ENCODE measurements around the gene PSMD9.
"Not testable (repeated sequence)": the region's sequence is repeated elsewhere in the genome, so short reads cannot be mapped to it uniquely, and the experiment has no call there.

PSMD9 gene

DNA sequence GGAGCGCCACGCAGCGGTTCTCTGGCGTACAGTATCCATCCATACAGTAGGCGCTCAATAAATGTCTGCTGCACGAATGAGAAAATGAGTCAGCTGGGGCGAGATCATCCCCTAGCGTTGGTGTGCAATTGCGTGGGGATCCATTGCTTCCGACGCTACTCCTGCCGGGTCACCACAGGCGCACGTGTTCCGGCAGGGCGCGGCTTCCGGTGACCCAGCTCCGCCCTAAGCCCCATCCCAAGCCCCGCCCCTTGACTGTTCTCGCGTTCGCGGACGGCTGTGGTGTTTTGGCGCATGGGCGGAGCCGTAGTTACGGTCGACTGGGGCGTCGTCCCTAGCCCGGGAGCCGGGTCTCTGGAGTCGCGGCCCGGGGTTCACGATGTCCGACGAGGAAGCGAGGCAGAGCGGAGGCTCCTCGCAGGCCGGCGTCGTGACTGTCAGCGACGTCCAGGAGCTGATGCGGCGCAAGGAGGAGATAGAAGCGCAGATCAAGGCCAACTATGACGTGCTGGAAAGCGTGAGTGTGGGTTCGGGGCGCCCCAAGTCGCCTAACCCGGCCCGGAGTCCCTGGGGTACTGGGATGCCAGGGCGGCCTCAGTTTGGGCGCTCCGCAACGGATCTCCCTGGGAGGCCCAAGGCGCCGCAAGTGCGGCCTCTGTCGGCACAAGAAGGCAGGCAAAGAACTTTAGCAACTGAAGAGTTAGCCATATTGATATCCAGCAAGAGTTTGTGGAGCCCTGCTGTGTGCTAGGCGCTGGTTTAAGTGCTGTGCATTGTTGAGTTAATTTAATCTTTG is at the start of gene PSMD9:
Gene PSMD9 (plus strand): TSS at position 313 of the 796 bp plus-strand sequence. CDS start 67 bp downstream, at position 380.
- in situ Hi-C loops (cut with MboI; ENCODE audit: low sequenced_read_pairs), result loop anchor here (5.0 to 10.0 kb wide), 2 partner anchors 96 to 194 kb away; partner anchors contain the start of gene RHOF

DNA sequence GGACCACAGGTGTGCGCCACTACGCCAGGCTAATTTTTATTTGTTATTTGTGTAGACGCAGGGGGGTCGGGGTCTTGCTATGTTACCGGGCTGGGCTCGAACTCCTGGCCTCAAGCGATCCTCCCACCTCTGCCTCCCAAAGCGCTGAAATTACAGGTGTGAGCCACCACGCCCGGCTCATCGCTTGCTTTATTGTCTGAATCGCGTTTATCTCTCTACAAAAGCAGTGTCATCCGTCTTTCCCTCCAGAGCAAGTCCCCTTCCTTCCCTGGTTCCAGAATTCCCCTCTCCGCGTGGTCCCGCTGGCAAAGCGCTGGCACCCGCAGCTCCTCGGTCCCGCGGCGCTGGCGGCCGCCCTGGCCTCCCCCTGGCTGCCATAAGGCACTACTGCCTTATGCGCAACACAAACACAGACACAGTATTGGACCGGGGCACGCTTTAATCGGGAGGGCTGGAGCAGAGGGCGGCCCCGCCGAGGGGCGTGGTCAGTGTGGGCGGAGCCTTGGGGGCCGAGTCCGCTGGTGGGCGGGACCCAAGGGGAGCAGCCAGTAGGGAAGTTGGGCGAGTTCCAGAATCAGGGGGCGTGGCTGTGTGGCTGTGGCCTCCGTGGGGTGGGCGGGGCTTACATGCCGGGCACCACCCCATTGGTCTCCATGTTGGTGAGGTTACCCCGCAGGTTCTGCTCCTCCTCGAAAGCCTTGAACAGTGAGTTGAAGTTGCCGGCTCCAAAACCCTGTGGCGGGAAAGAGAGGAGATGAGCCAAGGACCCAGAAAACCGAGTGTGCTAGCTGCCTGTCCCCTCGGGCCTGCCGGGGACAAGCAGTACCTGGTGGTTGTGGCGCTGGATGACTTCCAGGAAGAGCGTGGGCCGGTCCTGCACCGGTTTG is 49.2 kb upstream of the PSMD9 start:
- in situ Hi-C loops (cut with MboI; ENCODE audit: low sequenced_read_pairs), result no loop called here

- in situ Hi-C loops (cut with MboI; ENCODE audit: low sequenced_read_pairs), result no loop called here
Measured at GRCh38 chr12:121839993-121840761, 48.4 kb upstream of the PSMD9 start.

DNA sequence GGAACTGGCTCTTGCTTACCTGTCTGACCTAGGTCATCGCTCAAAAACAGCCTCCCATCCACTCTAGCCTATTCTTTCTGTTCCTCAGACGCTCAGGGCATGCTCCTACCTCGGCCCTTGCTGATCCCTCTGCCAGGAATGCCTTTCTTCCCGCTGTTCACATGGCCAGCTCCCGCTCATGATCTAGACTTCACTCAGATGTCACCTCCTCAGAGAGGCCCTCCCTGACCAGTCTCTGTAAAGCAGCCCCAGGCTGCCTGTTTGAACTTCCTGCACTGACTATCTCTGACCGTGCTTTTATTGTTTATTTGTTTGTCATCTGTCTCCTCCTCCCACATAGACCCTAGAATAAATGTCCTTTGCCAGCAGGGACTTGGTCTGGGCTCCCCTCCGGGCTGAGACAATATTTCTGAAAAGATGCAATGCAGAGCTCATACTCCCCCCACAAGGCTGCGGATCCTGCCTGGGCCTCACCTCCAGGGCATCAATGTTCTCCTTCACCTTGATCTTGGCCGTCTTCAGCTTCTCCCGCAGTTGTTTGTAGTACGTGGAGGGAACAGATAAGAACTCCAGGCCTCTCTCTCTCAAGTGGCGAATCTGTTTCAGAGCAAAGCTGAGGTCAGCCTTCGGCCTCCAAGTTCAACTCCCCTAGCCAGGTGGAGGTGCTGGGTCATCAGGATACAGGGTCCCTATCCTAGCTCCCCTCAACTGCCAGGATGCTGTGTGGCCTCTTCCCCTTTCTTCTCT is 45.2 kb upstream of the PSMD9 start:
- in situ Hi-C loops (cut with MboI; ENCODE audit: low sequenced_read_pairs), result no loop called here

DNA sequence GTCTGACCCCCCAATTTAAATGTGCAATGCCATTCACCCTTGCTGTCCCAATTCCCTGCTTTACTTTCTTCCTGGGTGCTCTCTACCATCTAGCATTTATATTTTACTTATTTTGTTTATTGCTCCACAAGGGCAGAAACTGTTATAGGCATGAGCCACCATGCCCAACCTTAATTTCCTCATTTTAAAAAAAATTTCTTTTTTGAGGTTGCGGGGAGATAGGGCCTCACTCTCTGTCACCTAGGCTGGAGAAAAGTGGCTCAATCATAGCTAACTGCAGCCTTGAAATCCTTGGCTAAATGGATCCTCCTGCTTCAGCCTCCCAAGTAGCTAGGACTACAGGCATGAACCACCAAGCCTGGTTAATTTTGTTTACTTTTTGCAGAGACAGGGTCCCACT is 42.9 kb upstream of the PSMD9 start:
- in situ Hi-C loops (cut with MboI; ENCODE audit: low sequenced_read_pairs), result no loop called here

DNA sequence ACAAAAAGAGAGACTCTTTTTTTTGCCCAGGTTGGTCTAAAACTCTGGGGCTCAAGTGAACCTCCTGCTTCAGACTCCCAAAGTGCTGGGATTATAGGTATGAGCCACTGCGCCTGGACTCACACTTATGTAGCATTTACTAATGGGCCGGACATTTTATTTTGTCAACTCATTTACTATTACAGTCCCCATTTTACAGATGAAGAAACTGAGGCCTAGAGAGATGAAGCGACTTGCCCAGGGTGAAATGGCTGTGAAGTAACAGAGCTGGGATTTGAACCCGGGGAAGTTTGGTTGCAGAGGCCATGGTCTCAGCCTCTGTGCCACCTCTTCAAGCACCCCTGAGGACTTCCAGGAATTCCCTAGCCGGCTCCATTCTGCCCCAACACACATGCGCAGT is 39.4 kb upstream of the PSMD9 start:
- in situ Hi-C loops (cut with MboI; ENCODE audit: low sequenced_read_pairs), result no loop called here

DNA sequence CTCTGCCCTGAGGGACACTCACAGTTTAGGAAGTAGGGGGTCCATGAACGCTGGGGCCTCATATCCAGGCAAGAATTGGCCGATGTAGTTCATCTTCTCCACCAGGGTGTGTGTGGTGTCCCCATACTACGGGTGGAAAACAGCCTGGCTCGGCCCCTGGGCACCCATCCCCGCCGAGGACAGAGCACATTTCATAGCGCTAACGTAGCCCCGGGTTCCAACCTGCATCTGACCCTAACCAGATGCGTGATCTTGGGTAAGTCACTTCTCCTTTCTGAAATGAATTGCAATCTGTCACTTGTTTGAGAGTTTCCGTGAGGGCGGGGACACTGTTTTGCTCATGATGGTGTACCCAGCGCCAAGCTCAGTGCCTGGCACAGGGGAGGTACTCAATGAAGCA is 38.9 kb upstream of the PSMD9 start:
- in situ Hi-C loops (cut with MboI; ENCODE audit: low sequenced_read_pairs), result no loop called here

GRCh38 chr12:121852392-121852791 is 36.2 kb upstream of the PSMD9 start:
- in situ Hi-C loops (cut with MboI; ENCODE audit: low sequenced_read_pairs), result not testable (repeated sequence)

DNA sequence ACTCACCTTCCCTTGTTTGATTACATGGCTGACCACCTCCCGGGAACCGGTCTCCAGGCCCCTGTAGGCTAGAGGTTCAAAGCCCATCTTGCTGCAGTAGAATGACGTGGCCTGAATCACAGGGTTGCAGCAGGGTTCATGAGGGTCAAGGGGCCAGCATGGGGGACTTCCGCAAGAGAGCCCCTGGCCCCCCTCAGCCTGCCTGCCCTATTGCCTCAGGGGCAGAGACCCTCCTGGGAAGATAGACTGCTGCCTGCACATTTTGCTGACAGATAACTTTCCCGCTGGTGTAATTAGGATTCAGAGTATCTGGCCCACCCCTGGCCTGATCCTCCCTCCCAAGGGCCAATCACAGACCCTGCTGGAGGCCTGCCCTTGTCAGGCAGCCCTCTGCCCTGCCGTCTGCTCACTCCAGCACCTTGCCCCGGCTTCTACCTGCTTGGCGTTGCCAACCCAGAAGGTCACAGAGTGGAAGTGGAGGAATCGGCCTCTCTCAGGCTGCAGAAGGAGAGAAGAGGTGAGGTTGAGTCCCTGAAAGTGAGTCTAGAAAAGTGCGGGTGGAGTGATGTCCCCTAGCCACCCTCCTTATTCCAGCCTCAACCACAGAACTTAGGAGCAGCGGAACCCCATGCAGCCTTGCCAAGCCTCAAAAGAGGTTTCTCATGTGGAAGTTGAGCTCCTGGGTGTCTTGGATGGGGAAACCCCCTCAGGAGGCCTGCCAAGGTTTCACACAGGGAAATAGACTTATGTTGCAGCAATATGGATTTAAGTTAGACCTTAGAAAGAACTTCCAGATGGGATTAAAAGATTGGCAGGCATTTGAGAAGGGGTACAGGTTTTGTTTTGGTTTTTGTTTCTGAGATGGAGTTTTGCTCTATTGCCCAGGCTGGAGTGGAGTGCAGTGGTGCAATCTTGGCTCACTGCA is 31.0 kb upstream of the PSMD9 start:
- in situ Hi-C loops (cut with MboI; ENCODE audit: low sequenced_read_pairs), result no loop called here

DNA sequence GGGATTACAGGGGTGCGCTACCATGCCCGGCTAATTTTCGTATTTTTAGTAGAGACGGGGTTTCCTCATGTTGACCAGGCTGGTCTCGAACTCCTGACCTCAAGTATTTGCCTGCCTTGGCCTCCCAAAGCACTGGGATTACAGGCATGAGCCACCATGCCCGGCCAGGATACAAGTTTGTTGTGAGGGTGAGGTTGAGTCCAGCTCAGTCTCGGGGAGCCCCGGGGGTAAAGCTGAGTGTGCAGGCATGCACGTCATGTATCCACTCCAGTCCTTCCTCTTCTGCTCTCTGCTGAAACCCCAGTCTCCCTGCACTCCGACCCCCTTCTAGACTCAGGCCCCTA is 30.3 kb upstream of the PSMD9 start:
- in situ Hi-C loops (cut with MboI; ENCODE audit: low sequenced_read_pairs), result no loop called here

GRCh38 chr12:121858662-121859572 is 29.7 kb upstream of the PSMD9 start, which contains the start of gene HPD:
TSS of gene HPD (minus strand) at chr12:121858859. CDS start at chr12:121858823, 36 bp downstream.
- in situ Hi-C loops (cut with MboI; ENCODE audit: low sequenced_read_pairs), result no loop called here

DNA sequence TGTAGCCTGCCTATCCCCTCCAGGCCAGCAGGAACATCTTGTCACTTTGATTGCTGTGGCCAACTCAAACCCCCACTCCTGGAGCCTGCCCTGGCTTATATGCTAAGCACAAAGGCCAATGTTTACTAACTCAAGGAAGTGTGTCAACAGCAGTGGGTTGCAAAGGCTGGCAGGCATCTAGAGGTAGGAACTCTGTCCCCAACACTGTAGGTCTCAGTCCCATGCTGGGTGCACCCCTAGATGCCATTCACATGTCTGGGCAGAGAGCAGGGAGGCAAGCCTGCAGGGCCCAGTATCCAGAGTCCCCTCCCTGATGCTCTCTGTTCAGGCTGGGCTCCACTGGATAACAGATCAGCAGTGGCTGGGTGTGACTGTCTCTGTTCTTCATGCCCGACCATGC is 28.3 kb upstream of the PSMD9 start:
- in situ Hi-C loops (cut with MboI; ENCODE audit: low sequenced_read_pairs), result no loop called here

DNA sequence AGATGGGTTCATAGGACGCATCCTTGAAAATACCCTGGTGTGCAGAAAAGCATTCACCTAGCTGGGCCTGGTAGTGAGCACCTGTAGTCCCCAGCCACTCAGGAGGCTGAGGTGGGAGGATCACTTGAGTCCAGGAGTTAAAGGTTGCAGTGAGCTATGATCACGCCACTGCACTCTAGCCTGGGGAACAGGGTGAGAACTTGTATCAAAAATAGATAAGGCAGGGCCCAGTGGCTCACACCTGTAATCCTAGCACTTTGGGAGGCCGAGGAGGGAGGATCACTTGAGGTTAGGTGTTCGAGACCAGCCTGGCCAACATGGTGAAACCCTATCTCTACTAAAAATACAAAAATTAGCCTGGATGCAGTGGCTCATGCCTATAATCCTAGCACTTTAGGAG is 27.9 kb upstream of the PSMD9 start:
- in situ Hi-C loops (cut with MboI; ENCODE audit: low sequenced_read_pairs), result not testable (repeated sequence)

DNA sequence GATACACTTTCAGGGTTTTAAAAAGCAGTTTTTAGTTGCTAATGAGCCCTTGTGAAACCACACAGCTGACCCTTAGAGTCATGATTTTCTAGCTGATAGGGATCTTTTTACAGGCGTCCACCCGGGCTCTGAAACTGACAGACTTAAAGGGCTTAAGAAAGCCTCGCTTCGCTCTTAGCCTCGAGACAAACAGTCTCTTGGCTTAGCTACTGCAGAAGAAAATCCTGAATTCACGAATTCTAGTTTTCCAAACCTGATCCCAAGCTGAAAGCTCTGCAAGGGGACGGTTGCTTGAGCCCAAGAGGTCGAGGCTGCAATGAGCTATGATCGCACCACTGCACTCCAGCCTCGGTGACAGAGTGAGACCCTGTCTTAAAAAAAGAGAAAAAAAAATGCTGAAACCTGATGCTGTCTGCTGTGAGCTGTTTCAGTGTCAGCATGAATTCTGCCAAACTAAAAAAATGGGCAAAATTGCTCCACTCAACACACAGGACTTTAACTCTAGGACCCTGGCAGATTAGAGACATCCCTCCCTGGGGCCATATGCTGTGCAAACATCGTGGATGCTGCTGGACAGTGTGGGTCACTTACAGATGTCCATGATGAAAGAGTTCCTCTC is 26.8 kb upstream of the PSMD9 start:
- in situ Hi-C loops (cut with MboI; ENCODE audit: low sequenced_read_pairs), result no loop called here

DNA sequence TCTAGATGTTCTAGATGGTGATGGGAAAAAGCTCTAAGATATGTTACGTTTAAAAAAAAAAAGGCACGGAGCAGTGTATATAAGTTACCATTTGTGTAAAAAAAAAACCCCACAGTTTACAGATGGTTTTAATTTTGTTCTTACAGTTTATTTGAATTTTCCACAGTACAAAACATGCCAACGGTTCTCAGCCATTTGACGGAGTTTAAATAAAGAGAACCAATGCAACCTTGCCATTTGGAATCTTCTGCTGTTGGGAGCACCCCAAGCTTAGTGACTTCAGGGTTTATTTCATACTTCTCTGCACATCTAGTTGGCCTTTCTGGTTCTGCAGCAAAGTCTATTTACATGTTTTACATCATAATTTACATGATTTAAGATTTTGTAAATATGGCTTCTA is 22.3 kb upstream of the PSMD9 start:
- in situ Hi-C loops (cut with MboI; ENCODE audit: low sequenced_read_pairs), result no loop called here

GRCh38 chr12:121869229-121869628 is 19.4 kb upstream of the PSMD9 start:
- in situ Hi-C loops (cut with MboI; ENCODE audit: low sequenced_read_pairs), result not testable (repeated sequence)

- in situ Hi-C loops (cut with MboI; ENCODE audit: low sequenced_read_pairs), result no loop called here
Measured at GRCh38 chr12:121871467-121871866, 17.1 kb upstream of the PSMD9 start.
